Measurements from ENCODE around the gene CDC37L1.

- TF ChIP-seq STAT5B (CRISPR knock-in tag; IDR thresholded peaks at IDR 0.05) (no peak), CTCF (IDR thresholded peaks at IDR 0.05 in 2 of 3, conservative IDR thresholded peaks at IDR 0.05 in 1 of 3; ENCODE audit: insufficient read depth in 2 of 3, low read depth in 1 of 3, low read length in 3 of 3) (no peak), LARP7 (IDR thresholded peaks at IDR 0.05) (no peak), ETV5 (CRISPR knock-in tag; IDR thresholded peaks at IDR 0.05; ENCODE audit: low read depth) (no peak), RFX5 (IDR thresholded peaks at IDR 0.05; ENCODE audit: low read depth, low read length) (no peak), NCOA4 (IDR thresholded peaks at IDR 0.05; ENCODE audit: partially characterized antibody) (no peak), RBM34 (IDR thresholded peaks at IDR 0.05; ENCODE audit: borderline replicate concordance, insufficient read depth, low read length) (no peak), NR2C2 (CRISPR knock-in tag; IDR thresholded peaks at IDR 0.05) (no peak), NR2C2 (tag; IDR thresholded peaks at IDR 0.05) (no peak), CEBPB (tag; IDR thresholded peaks at IDR 0.05) (no peak), NCOA2 (IDR thresholded peaks at IDR 0.05; ENCODE audit: partially characterized antibody in 2 of 2) (no peak), TAF1 (IDR thresholded peaks at IDR 0.05; ENCODE audit: control insufficient read depth, extremely low read depth, insufficient read depth, low read length, severe bottlenecking) (no peak), ADNP (tag; IDR thresholded peaks at IDR 0.05) (no peak)
- TF ChIP-seq, protein P1, sequence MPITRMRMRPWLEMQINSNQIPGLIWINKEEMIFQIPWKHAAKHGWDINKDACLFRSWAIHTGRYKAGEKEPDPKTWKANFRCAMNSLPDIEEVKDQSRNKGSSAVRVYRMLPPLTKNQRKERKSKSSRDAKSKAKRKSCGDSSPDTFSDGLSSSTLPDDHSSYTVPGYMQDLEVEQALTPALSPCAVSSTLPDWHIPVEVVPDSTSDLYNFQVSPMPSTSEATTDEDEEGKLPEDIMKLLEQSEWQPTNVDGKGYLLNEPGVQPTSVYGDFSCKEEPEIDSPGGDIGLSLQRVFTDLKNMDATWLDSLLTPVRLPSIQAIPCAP (CRISPR knock-in tag; IDR thresholded peaks at IDR 0.05; ENCODE audit: borderline replicate concordance) = no peak
- TF ChIP-seq, protein P2, sequence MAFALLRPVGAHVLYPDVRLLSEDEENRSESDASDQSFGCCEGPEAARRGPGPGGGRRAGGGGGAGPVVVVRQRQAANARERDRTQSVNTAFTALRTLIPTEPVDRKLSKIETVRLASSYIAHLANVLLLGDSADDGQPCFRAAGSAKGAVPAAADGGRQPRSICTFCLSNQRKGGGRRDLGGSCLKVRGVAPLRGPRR (CRISPR knock-in tag; IDR thresholded peaks at IDR 0.05) = no peak
Observed at GRCh38 chr9:4667681-4668080, 11.7 kb upstream of the CDC37L1 start.
